ENCODE data around the gene GRID1. TPM values are rescaled to one million over a fixed set of nuclear protein-coding genes. Genes with fewer than 3 reads are reported as not detected.

The GRID1 gene
- polyA plus RNA-seq, 5 donors, result 0.54 to 1.5 (median 1.1) TPM

- DNase-seq, result no peak
Observed at GRCh38 chr10:86213148-86213547, 153.4 kb downstream of the GRID1 start.

GRCh38 chr10:86212391-86212700 is 154.2 kb downstream of the GRID1 start:
- no peak for DNase-seq

GRCh38 chr10:86211691-86212390 is 154.8 kb downstream of the GRID1 start:
- DNase-seq, result no peak

GRCh38 chr10:86210416-86210815 is 156.2 kb downstream of the GRID1 start:
- DNase-seq, result no peak

GRCh38 chr10:86209726-86210125 is 156.9 kb downstream of the GRID1 start:
- no peak for DNase-seq

- DNase-seq, result no peak
Observed at GRCh38 chr10:86207226-86207625, 159.4 kb downstream of the GRID1 start.

GRCh38 chr10:86206240-86206579 is 160.4 kb downstream of the GRID1 start:
- no peak for DNase-seq

GRCh38 chr10:86205306-86206239 is 161.0 kb downstream of the GRID1 start:
- DNase-seq, result no peak

- DNase-seq, result no peak
Observed at GRCh38 chr10:86204421-86205305, 161.9 kb downstream of the GRID1 start.

GRCh38 chr10:86203162-86203905 is 163.3 kb downstream of the GRID1 start:
- peak; percentile 27 to 51 for DNase-seq

GRCh38 chr10:86202226-86202735 is 164.3 kb downstream of the GRID1 start:
- no peak for DNase-seq

GRCh38 chr10:86200867-86201266 is 165.7 kb downstream of the GRID1 start:
- no peak for DNase-seq

- DNase-seq, result no peak
Observed at GRCh38 chr10:86200269-86200668, 166.3 kb downstream of the GRID1 start.

GRCh38 chr10:86199041-86199440 is 167.6 kb downstream of the GRID1 start:
- DNase-seq, result no peak

GRCh38 chr10:86198271-86198670 is 168.3 kb downstream of the GRID1 start:
- no peak for DNase-seq

- DNase-seq, result no peak
Observed at GRCh38 chr10:86197166-86197790, 169.3 kb downstream of the GRID1 start.

GRCh38 chr10:86195521-86196157 is 171.0 kb downstream of the GRID1 start:
- DNase-seq, result no peak

- DNase-seq, result no peak
Observed at GRCh38 chr10:86194684-86195083, 171.9 kb downstream of the GRID1 start.

GRCh38 chr10:86193841-86194240 is 172.8 kb downstream of the GRID1 start:
- DNase-seq, result no peak

- DNase-seq, result no peak
Observed at GRCh38 chr10:86192691-86193090, 173.9 kb downstream of the GRID1 start.

Measured in right lung (tissue), 5 donors.